Astrocyte (in vitro differentiated cells and primary cell): ENCODE measurements around the gene MAP6. TPM values are rescaled to one million over a fixed set of nuclear protein-coding genes. Genes with fewer than 3 reads are reported as not detected.

ENCODE experiments used
- DNase-seq: peaks from one replicate; pipeline ENCODE4 v3.0.0-alpha.2; 2010; ENCODE audit warnings: low read depth
- FAIRE-seq: peaks from 2 replicates; lab custom pipeline; 2011; peaks lifted over from hg19 to GRCh38; lab: Jason Lieb, UNC
- H2AFZ ChIP-seq: 2 replicates; pipeline ENCODE4 v1.6.0; 2012; ENCODE audit warnings: low read depth, low read length, inconsistent platforms
- H3K27ac ChIP-seq: 2 replicates; pipeline ENCODE4 v1.5.1; 2011; ENCODE audit warnings: low read depth, low read length, inconsistent platforms
- H3K27me3 ChIP-seq: 2 replicates; pipeline ENCODE4 v1.6.0; 2011; ENCODE audit warnings: low read length, inconsistent platforms; ENCODE audit not compliant: insufficient read depth
- H3K36me3 ChIP-seq: 2 replicates; pipeline ENCODE4 v1.5.1; 2011; ENCODE audit warnings: low read length, inconsistent platforms; ENCODE audit not compliant: insufficient read depth
- H3K4me1 ChIP-seq: 2 replicates; pipeline ENCODE4 v1.5.1; 2011; ENCODE audit warnings: low read length, inconsistent platforms; ENCODE audit not compliant: insufficient read depth
- H3K4me2 ChIP-seq: 2 replicates; pipeline ENCODE4 v1.6.0; 2012; ENCODE audit warnings: low read length, inconsistent platforms
- H3K4me3 ChIP-seq: 2 replicates; pipeline ENCODE4 v1.5.1; 2011; ENCODE audit warnings: low read depth, mild to moderate bottlenecking, low read length, inconsistent platforms; ENCODE audit not compliant: insufficient read depth
- H3K79me2 ChIP-seq: 2 replicates; pipeline ENCODE4 v1.6.0; 2012; ENCODE audit warnings: mild to moderate bottlenecking, low read length, inconsistent platforms; ENCODE audit not compliant: insufficient read depth
- H3K9ac ChIP-seq: 2 replicates; pipeline ENCODE4 v1.6.0; 2012; ENCODE audit warnings: mild to moderate bottlenecking, low read length, inconsistent platforms
- H3K9me3 ChIP-seq: 2 replicates; pipeline ENCODE4 v1.5.1; 2012; ENCODE audit warnings: low read depth, mild to moderate bottlenecking, low read length, inconsistent platforms; ENCODE audit not compliant: insufficient read depth
- H4K20me1 ChIP-seq: 2 replicates; pipeline ENCODE4 v1.6.0; 2012; ENCODE audit warnings: low read length, inconsistent platforms; ENCODE audit not compliant: insufficient read depth
- H3K27ac Mint-ChIP-seq: one replicate; pipeline ENCODE4 v1.8.0; 2021; ENCODE audit warnings: mild to moderate bottlenecking, mixed read lengths; ENCODE audit not compliant: unreplicated experiment
- H3K27me3 Mint-ChIP-seq: one replicate; pipeline ENCODE4 v1.8.0; 2021; ENCODE audit warnings: low read depth, mixed read lengths; ENCODE audit not compliant: unreplicated experiment
- H3K36me3 Mint-ChIP-seq: one replicate; pipeline ENCODE4 v1.8.0; 2021; ENCODE audit warnings: low read depth, mixed read lengths; ENCODE audit not compliant: unreplicated experiment
- H3K4me1 Mint-ChIP-seq: one replicate; pipeline ENCODE4 v1.8.0; 2021; ENCODE audit warnings: low read depth, mixed read lengths; ENCODE audit not compliant: unreplicated experiment
- H3K4me3 Mint-ChIP-seq: one replicate; pipeline ENCODE4 v1.8.0; 2021; ENCODE audit warnings: mild to moderate bottlenecking, moderate library complexity, mixed read lengths; ENCODE audit not compliant: unreplicated experiment
- H3K9me3 Mint-ChIP-seq: one replicate; pipeline ENCODE4 v1.8.0; 2021; ENCODE audit warnings: mild to moderate bottlenecking, mixed read lengths; ENCODE audit not compliant: unreplicated experiment
- CTCF ChIP-seq: IDR thresholded peaks from 2 replicates; pipeline ENCODE4 v1.5.1; 2011; ENCODE audit warnings: low read depth, mild to moderate bottlenecking, inconsistent platforms, low read length, moderate library complexity; ENCODE audit not compliant: insufficient read depth
- EZH2 ChIP-seq: IDR thresholded peaks from 2 replicates; pipeline ENCODE4 v1.6.1; 2012; ENCODE audit warnings: mild to moderate bottlenecking, low read length, inconsistent platforms; ENCODE audit not compliant: insufficient read depth
- total RNA-seq: library from RNA; stranded (reverse); gene quantifications from 2 replicates; pipeline ENCODE4 v1.2.1, GENCODE V29; 2021

MAP6 gene
- total RNA-seq, 1 donor from 2014 or later, result 3.9 TPM

GRCh38 chr11:75714211-75714610 lies 45.4 kb upstream of the MAP6 start:
- Histone ChIP-seq H3K4me2 (no peak overlapping the region), H2AFZ (no peak overlapping the region), H3K27me3 (peaks cover 14% of the 10 kb centered on the region), H3K9me3 (no peaks in the 10 kb centered on the region), H3K4me3 (no peak overlapping the region), H3K27ac (no peak overlapping the region), H3K9ac (no peak overlapping the region), H3K79me2 (no peaks in the 10 kb centered on the region), H3K4me1 (no peaks in the 10 kb centered on the region), H3K36me3 (no peaks in the 10 kb centered on the region), H4K20me1 (no peaks in the 10 kb centered on the region)
- Mint-ChIP-seq H3K27ac (no peak overlapping the region), H3K27me3 (peaks cover 50% of the 10 kb centered on the region), H3K4me1 (peaks cover 5% of the 10 kb centered on the region), H3K4me3 (no peak overlapping the region), H3K36me3 (peaks cover 2% of the 10 kb centered on the region), H3K9me3 (no peaks in the 10 kb centered on the region)
- no peak for TF ChIP-seq CTCF
- TF ChIP-seq EZH2, result no peak
- DNase-seq, result no peak
- no peak for FAIRE-seq

- Histone ChIP-seq H3K4me2 (peak overlapping the region; percentile 33), H3K9ac (no peak overlapping the region), H2AFZ (peak overlapping the region; percentile 28), H3K9me3 (no peaks in the 10 kb centered on the region), H3K36me3 (no peaks in the 10 kb centered on the region), H3K27me3 (peaks cover 2% of the 10 kb centered on the region), H3K4me3 (no peak overlapping the region), H3K79me2 (no peaks in the 10 kb centered on the region), H3K27ac (no peak overlapping the region), H4K20me1 (no peaks in the 10 kb centered on the region), H3K4me1 (peaks cover 5% of the 10 kb centered on the region)
- H3K9me3 Mint-ChIP-seq, result peaks cover 13% of the 10 kb centered on the region
- TF ChIP-seq CTCF (peak; percentile 74), EZH2 (no peak)
- DNase-seq (peak; percentile 41), FAIRE-seq (no peak)
- no peak overlapping the region for H3K4me3 Mint-ChIP-seq
- H3K27ac Mint-ChIP-seq, result no peak overlapping the region
- H3K36me3 Mint-ChIP-seq, result no peaks in the 10 kb centered on the region
- peaks cover 14% of the 10 kb centered on the region for H3K27me3 Mint-ChIP-seq
- H3K4me1 Mint-ChIP-seq, result no peaks in the 10 kb centered on the region
These were observed 37.5 kb upstream of the MAP6 start for GRCh38 chr11:75706260-75706729.

- DNase-seq, result no peak
- Histone ChIP-seq H3K4me3 (no peak overlapping the region), H3K27ac (no peak overlapping the region), H3K9ac (no peak overlapping the region), H2AFZ (no peak overlapping the region), H3K9me3 (no peaks in the 10 kb centered on the region), H3K36me3 (no peaks in the 10 kb centered on the region), H3K79me2 (no peaks in the 10 kb centered on the region), H3K4me2 (peak overlapping the region; percentile 33), H3K27me3 (peaks cover 2% of the 10 kb centered on the region), H4K20me1 (no peaks in the 10 kb centered on the region), H3K4me1 (peaks cover 5% of the 10 kb centered on the region)
- no peak for FAIRE-seq
- Mint-ChIP-seq H3K36me3 (no peaks in the 10 kb centered on the region), H3K27me3 (peaks cover 11% of the 10 kb centered on the region), H3K9me3 (peaks cover 13% of the 10 kb centered on the region), H3K27ac (no peak overlapping the region), H3K4me3 (no peak overlapping the region), H3K4me1 (no peaks in the 10 kb centered on the region)
- no peak for TF ChIP-seq EZH2
- no peak for TF ChIP-seq CTCF
These were observed 36.7 kb upstream of the MAP6 start for GRCh38 chr11:75705541-75705940.
